GM19035 (cell line): ENCODE data around the gene RIPOR3.

ENCODE experiments used
- ATAC-seq: cut with Tn5 transposase; IDR thresholded peaks from one replicate; pipeline ENCODE4 v1.9.1; 2021; ENCODE audit not compliant: unreplicated experiment

RIPOR3 gene

GRCh38 chr20:50592282-50593004, 98.9 kb downstream of the RIPOR3 start:
- no peak for ATAC-seq

DNA sequence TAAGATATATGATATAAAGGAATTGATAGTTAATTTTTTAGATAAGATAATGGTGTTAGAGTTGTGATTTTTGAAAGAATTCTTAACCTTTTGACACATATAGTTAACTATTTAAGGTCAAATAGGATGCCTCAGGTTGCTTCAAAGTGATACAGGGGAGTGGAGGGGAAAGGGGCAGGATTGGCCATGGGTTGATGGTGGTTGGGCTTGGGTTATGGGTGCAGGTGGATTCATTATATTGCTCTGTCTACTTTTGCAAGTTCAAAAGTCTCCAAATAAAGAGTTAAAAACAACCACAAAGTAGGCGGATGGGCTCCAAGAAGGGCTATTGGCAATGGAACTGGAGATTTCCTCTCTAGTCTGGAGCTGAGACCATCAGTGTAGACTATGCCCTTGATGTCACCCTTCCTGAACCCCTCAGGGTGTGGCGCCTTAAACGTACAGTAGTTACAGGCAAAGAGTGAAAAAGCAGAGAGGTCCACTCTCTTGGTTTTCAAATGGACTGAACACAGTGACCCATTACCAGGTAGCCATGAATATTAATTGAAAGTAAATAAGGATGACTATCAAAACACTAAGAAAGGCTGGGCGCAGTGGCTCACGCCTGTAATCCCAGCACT, 100.0 kb downstream of the RIPOR3 start:
- no peak for ATAC-seq

DNA sequence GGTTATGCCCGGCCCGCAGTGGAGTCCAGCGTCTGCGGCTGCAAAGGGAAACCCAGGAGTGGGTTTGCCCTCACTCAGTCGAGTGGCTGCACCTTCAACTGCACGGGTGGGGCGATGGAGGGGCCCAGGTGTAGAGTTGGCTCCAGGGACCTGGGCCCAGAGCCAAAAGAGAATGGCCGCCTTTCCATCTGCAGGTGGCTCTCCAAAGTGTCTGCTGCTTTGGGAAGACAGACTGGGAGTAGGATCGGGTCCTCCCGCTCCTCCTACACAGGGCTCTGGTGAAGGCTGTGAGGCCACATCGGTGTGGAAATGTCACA, 101.0 kb downstream of the RIPOR3 start:
- ATAC-seq: no peak

DNA sequence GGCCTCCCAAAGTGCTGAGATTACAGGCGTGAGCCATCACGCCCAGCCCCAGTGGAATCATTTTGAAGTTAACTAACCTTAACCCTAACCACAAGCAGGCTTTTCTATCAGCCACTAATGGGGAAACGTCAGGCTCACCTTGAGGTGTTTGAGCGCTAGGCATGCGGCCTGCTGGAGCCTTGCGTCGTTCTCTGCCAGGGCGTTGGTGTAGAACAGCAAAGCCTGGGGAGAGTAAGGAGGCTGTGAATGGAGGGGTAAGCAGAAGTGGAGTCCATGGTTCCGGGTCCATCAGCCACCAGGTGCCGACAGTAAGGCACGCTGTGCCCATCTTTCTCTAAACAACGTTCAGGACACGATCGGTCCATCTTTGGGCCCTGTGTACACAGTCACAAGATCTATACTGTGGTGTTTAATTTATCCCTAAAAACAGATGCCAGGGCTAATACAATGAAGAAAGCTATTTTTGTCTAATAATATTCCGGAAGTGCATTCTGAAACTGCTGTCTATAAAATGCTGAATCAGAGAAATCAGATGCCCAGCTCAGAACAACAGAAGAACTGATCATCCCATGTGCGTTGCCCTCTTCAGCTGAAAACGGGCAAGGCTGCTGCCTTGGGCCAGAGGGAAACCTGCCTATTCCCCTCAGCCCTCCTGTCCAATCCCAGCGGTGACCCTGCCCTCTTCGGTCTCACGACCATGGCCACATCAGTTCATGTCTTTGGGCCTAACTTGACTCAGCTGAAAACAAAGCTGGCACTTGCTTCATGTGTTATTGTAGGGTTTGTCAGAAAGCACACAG, 101.6 kb downstream of the RIPOR3 start:
- no peak for ATAC-seq

DNA sequence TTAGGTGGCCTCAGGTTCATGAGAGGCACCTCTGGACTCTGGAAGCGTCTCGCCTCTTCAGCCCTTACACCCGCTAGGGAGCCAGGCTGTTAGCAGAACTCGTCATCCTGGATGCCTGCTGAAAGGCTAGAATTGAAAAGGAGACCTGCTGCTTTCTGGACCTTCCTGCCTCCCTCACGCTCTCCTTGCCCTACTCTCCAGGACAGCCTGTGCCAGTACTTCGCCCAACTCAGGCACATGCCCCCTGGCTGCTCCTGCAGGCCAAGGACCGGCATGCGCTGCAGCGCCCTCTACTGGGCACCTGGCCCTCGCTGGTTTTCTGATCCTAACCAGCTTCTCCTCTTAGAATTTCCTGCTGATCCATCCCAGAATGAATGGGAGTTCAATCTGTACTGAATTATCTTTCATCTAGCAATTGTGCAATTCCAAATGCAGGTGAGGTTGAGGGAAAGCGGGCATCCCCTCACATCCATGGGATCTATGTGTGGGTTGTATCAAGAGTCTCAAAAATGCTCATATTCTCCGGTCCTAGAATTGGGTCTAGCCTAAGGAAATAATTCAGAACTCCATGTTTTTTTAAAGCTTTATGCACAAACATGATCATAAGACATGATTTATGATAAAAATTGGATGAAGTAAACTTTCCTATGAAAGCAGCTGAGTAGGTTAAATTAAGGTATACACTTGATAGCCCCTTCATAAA, 103.2 kb downstream of the RIPOR3 start:
- ATAC-seq: no peak

DNA sequence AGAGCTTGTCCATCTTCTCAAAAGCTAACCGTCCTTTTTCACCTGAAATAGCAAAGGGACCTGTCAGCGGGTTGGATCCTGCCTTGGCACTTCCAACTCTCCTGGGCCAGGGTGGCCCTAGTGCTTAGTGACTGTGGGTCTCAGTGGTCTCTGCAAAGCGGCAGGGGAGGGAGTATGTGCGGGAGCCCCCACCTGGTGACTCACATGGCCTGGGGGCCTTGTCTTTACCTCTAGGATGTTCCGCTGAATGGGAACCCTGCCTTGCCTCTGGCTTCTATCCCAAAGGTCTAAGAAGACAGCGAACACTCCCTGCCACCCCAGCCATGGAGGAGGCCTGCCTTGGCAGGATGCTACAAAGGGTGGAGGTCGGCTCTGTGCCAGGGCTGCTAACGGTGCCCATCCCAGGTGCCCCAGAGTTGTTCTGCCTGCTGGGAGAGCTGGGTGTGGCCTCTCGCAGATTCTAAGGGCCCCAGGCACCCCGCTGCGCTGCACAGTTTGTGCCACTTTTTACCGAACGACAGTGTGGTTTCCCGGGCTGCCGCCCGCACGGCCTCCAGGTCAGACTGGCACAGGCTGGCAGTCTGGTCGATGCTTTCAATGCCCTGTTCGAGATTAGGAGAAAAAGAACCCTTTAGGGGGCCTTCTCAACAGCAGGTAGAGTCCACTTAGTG, 103.9 kb downstream of the RIPOR3 start:
- no peak for ATAC-seq

DNA sequence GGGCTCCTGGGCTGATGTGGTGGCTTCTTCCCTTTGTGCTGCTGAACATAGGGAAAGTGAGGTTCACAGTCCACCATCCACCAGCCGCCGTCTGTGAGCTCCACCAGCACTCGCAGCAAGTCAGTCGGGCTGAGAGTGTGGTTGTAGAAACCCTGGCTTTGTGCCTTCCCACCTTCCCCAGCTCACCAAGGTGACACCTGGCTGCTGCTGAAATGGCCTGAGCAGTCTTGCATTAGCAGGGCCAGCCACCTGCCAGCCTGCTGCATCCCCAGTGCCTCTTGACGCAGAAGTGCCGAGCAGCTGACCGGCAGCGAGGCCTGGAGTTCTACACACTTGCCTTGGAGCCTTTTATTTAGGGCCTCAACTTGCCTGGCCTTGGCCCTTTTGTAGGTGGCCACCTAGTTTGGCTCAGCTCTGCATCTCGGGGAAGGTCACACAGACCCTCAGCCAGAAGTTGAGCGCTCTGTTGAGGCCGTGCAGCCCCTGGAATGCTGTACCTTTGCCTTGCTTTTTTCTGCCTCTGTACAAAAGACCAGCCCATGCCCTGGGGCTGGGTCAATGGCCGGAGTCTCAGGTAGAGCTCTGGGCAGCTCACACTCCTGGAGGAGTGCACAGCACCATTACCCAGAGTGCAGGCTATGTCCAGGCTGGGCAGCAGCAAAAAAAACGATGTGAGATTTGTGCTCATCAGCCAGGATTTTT, 104.7 kb downstream of the RIPOR3 start:
- no peak for ATAC-seq

- no peak for ATAC-seq
These were observed 105.7 kb downstream of the RIPOR3 start for GRCh38 chr20:50585678-50586077.

DNA sequence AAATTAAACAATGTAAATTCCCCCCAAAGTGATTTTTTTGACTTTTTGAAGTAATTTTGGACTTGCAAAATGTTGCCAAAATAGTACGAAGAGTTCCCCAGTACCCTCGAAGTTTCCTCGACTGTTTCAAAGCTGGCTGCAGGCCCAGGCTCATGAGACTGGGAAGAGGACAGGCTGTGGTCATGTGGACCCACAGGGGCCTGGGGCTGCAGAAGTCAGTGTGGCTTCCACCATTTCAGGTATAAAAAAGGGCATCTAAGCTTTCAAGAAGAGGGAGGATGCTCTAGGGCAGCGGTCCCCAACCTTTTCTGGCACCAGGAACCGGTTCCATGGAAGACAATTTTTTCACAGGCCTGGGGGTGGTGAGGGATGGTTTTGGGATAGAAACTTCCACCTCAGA, 106.1 kb downstream of the RIPOR3 start:
- no peak for ATAC-seq

DNA sequence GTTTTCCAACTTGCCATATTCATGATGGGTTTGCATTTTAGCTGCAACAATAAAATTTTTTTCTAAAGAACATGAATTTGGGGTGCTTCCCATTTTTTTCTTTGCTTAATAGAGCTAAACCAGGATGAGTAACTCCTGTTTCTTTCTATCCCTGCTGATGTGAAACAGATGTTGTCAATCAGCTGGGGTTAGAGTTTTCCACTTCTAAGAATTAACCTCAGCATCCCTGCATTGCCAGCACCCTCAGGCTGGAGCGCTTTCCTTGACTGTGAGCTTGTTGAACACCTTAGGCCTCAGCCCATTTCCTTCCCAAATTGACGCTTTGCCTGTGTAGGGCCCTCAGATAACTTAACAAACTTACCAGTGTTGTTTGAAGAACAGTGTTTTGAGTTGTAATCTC, 106.7 kb downstream of the RIPOR3 start:
- no peak for ATAC-seq

- no peak for ATAC-seq
These were observed 107.7 kb downstream of the RIPOR3 start for GRCh38 chr20:50583442-50584150.

DNA sequence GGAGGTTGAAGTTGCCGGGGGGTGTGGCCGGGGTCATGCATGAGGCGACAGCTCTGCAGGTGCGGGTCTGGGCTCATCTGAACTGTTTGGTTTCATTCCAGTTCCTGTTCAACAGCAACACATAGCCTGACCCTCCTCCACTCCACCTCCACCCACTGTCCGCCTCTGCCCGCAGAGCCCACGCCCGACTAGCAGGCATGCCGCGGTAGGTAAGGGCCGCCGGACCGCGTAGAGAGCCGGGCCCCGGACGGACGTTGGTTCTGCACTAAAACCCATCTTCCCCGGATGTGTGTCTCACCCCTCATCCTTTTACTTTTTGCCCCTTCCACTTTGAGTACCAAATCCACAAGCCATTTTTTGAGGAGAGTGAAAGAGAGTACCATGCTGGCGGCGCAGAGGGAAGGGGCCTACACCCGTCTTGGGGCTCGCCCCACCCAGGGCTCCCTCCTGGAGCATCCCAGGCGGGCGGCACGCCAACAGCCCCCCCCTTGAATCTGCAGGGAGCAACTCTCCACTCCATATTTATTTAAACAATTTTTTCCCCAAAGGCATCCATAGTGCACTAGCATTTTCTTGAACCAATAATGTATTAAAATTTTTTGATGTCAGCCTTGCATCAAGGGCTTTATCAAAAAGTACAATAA, 108.6 kb downstream of the RIPOR3 start:
- ATAC-seq: no peak

- ATAC-seq: no peak
These were observed 109.2 kb downstream of the RIPOR3 start for GRCh38 chr20:50582092-50582491.

DNA sequence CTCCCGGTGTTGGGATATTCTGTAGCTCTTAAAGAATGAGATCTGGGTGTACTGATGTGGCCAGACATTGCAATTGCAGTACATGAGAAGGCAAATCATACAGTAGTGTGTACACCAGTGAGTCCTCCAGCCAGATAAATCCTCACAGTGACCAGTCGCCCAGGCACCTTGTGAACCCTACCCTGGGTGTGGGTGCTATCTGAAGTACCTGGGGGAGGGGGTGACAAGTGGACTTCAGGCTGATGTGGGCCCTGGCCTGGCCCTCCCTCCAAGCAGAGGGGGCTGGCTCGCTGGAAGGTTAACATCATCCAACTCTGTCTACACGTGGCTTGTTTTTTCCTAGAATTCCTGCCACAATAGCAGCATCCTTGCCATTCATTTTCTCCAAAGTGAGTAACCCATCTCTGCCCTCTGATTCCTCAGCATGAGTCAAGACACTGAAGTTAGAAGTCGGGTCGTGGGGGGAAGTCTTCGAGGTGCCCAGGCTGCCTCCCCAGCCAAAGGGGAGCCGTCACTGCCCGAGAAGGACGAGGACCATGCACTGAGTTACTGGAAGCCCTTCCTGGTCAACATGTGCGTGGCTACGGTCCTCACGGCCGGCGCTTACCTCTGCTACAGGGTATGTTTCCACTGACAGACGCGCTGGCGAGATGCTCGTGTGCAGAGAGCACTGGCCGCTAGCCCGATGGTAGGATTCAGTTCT, 110.3 kb downstream of the RIPOR3 start:
- no peak for ATAC-seq

DNA sequence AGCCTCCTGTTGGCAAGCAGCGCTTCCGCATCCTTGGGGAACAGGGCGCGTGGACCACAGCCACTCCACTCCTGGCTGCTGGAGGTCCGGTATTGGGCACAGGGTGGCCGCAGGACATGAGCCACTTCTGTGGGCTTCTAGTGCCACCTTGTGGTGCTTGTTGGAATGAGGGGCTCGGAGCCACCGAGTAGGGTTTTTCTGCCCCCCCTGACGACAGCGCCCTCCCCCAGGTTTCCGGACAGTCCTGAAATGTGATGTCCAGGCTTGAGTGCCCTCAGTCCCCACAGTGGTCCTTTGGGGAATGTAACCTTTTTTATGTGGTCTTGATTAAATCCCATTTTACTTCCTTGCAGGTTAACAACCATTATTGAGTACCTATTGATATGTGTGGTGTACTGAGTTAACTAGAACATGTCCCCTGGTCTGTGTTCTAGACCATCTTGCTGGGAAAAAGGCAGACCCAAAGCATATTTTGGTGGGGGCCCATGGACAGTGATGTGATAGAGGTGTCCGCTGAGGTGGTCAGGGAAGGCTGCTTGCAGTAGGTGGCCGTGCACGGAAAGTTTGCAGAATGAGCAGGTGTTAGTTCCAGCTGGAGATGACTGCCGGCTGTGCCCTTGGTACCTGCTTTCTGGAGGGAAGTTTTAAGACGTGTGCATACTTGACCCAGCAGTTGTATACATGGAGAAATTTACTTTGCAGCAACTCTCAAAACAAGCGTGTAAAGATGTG, 111.2 kb downstream of the RIPOR3 start:
- ATAC-seq: no peak

DNA sequence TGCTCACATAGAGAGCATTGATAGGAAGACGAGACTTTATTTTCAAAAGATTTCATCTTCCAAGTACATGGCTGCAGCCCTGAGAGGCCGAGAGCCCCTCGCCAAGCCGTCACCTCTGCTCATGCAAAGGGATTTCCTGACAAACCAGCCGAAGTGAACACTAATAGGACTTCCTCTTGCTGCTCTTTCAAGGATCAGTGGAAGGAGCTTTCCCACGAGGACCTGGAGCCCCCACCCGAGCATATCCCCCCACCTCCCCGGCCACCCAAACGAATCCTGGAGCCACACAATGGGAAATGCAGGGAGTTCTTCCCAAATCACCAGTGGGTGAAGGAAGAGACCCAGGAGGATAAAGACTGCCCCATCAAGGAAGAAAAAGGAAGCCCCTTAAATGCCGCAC, 111.8 kb downstream of the RIPOR3 start:
- ATAC-seq: no peak

GRCh38 chr20:50578778-50579165, 112.6 kb downstream of the RIPOR3 start:
- no peak for ATAC-seq
